GM06990 (cell line): ENCODE results near the gene BMP3.

Experiments used
- DNase-seq: peaks from one replicate; pipeline ENCODE4 v3.0.0-alpha.2; 2011; ENCODE audit not compliant: insufficient read length; ENCODE audit errors: extremely low read depth
- H3K27me3 ChIP-seq: replicated peaks from 2 replicates; pipeline ENCODE4 v1.6.0; 2011; ENCODE audit warnings: low read length; ENCODE audit not compliant: control insufficient read depth, insufficient read depth
- H3K36me3 ChIP-seq: 2 replicates; pipeline ENCODE4 v1.5.1; 2011; ENCODE audit warnings: low read length; ENCODE audit not compliant: control insufficient read depth, insufficient read depth
- H3K4me3 ChIP-seq: replicated peaks from 2 replicates; pipeline ENCODE4 v1.5.1; 2011; ENCODE audit warnings: low read depth, mild to moderate bottlenecking, control low read depth, low read length
- CTCF ChIP-seq: IDR thresholded peaks from 2 replicates; pipeline ENCODE4 v1.5.1; 2011; ENCODE audit warnings: low read length, control low read depth, mild to moderate bottlenecking, inconsistent platforms; ENCODE audit not compliant: insufficient read depth, poor library complexity, severe bottlenecking

BMP3 gene

GRCh38 chr4:81106150-81106549, 75.6 kb downstream of the BMP3 start:
- no peak for DNase-seq
- Histone ChIP-seq H3K36me3 (no peaks in the 10 kb centered on the region), H3K27me3 (no peaks in the 10 kb centered on the region), H3K4me3 (no peak overlapping the region)
- TF ChIP-seq CTCF: no peak
